GM19025 (cell line): ENCODE measurements around the gene C1QL1.
A peak's percentile ranks its signal among the peaks of the same experiment; 100 is the strongest.

Source experiments
- ATAC-seq: cut with Tn5 transposase; IDR thresholded peaks from one replicate; pipeline ENCODE4 v1.9.1; 2021; ENCODE audit warnings: mild to moderate bottlenecking, low read depth, moderate library complexity; ENCODE audit not compliant: unreplicated experiment

Gene C1QL1

DNA sequence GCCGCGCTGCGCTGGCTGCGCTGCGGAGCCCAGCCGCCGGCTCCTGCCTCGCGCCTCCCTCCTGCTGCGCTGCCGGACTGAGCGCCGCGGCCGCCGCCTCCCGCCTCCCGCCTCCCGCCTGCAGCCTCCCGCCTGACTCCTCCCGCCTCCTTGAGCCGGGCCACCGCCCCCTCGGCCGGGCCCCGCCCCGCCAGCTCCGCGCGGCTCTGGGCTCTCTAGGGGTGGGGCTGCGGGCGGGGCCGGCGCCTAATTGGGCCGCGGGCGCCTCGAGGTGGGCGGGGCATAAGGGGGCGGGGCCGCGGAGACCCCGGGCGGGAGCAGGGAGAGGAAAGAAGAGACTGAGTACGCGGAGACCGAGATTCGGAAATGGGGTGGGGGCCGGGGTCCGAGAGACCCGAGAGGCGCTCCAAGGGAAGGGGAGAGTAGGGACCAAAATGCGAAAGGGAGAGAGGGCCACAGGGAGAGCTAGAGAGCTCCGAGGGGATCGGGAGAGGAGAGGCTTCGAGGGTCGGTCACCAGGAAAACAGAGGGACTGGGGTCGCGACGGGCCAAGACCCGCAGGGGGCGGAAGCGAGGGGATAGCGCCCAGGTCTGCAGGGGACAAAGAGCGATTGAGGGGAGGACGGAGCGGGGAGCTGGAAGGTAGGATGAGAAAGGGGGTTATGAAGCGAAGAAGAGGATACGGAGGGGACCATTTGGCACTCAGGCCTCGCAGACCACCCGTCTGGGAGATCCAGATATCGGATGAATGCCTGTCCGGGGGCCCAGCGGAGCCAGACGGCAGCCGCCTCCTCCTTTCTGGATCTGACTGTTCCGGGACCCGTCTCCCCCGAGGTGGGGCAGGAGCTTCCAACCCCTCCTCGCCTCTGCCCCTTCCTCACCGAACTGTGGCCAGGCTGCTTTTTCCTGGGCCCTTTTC lies at the start of gene C1QL1:
TSS of gene C1QL1 (minus strand) at position 79 of the 919 bp plus-strand sequence. CDS start 255 bp downstream, outside the sequence.
- peak; percentile 80 for ATAC-seq

GRCh38 chr17:45016823-45017222 lies 48.7 kb upstream of the C1QL1 start:
- ATAC-seq = no peak

DNA sequence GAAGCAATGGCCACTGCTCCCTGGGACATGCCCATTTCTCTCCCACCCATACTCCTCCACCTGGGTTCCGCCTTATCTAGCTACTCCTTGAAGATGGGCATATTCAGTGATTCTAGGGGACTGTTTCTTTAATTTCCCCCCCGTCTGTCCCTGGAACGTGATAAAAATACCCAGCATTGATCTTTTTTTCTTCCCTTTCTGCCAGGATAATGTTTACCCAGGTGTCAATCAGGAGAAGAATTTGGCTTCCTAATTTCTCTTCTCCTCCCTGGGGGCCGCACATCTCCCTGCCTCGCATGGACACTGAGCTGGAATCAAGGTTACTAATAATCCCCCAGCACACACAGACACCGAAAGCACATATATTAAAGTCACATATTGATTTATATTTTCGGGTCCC lies 48.1 kb upstream of the C1QL1 start:
- no peak for ATAC-seq

DNA sequence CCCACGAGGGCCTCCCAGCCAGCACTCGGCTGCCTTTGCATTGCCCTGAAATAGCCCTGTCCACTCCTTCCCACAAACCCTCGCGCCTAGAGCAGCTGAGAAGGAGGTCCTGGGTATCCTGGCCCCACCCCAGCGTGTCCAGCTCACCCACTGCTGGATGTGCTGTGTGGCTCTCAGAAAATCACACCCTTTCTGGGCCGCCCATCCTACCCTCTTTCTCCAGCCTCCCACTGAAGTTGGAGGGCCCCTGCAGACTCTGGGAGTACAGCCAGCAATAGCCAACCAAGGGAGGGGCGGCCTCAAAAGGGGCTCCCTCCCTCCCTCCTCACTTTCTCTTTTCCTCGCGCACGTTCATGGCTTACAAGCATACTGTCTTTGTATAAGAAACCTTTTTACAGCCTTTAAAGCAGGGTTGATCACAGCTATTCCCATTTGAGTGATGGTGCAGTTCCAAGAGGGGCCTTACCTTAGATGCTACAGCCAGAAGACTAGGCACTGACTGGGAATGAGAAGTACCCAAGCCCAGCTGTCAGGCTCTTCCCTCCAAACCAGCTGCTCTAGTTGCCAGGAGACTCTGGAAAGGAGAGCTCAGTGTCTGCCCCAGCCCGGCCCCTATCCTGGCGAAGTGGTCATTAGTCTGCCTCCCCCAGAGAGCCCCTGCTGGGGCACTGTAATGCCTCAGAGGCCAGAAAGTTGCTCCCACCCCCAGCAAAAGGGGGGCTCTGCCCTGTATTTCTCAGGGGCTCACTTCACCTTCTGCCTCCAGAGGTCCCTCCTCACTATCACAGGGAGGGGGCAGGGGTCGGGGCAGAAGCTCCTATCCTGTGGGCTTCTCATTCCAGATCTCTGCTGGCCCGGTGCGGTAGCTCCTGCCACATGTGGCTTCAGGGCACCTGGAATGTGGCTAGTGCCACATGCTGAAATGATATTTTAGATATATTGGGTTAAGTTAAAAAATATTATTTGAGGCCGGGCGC lies 45.2 kb upstream of the C1QL1 start:
- no peak for ATAC-seq

DNA sequence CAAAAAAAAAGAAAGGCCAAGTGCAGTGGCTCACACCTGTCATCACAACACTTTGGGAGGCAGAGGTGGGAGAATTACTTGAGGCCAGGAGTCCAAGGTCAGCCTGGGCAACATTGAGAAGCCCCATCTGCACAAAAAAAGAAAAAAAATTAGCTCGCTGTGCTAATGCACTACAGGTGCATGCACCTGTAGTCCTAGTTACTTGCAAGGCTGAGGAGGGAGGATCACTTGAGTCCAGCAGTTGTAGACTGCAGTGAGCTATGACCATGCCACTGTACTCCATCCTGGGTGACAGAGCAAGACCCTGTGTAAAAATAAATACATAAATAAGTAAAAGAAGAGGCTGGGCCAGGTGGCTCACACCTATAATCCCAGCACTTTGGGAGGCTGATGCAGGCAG lies 43.7 kb upstream of the C1QL1 start:
- ATAC-seq = no peak

DNA sequence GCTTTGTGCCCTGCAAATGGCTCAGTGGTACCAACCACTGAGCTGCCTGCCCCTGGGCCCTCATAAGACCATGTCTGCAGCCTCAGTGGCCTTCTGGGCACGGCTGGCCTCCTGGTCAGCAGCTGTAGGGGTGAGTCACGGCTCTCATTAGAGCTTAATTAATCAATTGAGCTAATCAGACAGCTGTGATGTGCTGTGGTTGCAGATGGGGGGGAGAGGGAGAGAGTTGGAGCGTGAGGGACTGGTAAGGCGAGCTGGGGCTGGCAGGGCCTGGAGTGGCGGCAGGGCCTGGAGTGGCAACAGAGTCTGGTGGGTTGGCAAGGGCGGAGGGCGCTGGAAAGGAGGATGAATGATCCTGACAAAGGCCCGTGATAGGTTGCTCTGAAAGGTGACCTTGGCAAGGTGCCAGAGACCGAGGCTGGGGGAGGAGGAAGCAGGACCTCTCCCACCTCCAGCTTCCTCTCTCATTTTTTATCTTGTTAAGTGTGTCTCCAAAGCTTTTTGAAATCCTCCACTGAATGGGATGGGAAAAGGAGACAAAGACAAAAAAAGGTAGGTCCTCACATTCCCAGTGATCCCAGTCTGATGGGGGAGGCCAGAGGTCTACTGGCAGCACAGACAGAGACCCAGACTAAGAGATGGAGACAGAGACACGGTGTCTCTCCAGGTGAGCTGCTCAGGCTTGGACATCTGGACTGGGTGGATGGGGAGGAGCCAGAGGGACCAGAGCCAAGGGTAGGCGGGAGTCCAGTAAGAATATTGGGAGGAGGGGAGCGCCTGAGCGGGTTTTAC lies 41.8 kb upstream of the C1QL1 start:
- no peak for ATAC-seq

- no peak for ATAC-seq
Observed at GRCh38 chr17:45008216-45008615, 40.1 kb upstream of the C1QL1 start.

- ATAC-seq = no peak
Observed at GRCh38 chr17:45006927-45007461, 38.9 kb upstream of the C1QL1 start.

- ATAC-seq = no peak
Observed at GRCh38 chr17:45005700-45006099, 37.6 kb upstream of the C1QL1 start.

GRCh38 chr17:45004388-45004787 lies 36.3 kb upstream of the C1QL1 start:
- ATAC-seq = no peak

DNA sequence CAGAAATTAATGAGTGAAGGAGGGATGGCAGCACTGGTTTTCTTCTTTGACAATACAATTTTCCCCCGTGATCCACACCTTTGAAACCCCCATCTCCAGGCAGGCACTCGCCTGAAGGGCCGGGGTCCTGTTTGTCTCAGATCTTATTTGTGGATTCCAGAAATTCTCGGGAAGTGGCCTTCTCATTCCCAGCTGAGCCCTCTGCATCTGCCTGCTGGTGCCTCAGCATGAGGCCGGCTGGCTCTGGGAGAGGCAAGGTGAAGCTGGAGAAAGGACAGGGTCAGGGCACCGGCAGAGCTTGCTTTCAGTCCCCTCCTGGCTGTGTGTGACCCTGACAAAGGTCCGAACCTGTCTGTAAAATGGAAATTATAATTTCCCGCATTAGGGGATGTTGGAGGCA lies 35.8 kb upstream of the C1QL1 start:
- ATAC-seq = no peak

DNA sequence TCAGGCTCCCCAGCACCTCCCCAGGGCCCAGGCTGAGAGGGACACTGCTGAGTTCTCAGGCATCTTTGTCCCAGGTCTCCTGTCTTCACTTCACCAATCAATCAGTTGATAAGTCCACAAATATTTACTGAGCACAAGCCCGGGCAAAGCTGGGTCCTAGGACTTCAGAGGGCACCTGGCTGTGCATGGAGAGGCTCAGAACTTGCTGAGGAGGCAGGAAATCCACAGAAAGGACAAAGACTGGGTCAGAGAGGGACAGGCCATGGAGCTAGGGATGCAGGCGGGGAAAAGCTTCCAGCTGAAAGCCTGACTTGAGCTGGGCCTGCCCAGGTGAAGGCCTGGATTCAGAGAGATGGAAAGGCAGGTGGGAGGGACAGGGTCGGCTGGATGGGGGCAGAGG lies 33.2 kb upstream of the C1QL1 start:
- ATAC-seq = no peak

GRCh38 chr17:44999433-44999832 lies 31.3 kb upstream of the C1QL1 start:
- ATAC-seq = no peak

DNA sequence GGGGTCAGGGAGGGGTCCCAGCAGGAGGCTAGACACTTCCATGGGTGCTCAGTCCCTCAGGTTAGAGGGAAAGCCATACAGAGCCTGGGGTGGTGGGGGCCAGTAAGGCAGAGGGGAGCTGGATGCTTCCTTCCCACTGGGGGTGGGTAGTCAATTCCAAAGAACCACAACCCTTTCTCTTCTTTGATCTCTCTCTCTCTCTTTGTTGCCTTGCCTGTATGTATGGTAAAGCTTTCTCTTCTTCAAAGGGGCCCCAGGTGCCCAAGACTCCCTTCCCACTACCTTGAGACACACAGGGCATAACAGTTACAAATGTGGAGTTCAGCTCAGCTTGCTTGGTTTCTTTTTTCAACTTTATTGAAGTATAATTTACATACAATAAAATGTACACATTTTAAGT lies 30.5 kb upstream of the C1QL1 start:
- no peak for ATAC-seq

DNA sequence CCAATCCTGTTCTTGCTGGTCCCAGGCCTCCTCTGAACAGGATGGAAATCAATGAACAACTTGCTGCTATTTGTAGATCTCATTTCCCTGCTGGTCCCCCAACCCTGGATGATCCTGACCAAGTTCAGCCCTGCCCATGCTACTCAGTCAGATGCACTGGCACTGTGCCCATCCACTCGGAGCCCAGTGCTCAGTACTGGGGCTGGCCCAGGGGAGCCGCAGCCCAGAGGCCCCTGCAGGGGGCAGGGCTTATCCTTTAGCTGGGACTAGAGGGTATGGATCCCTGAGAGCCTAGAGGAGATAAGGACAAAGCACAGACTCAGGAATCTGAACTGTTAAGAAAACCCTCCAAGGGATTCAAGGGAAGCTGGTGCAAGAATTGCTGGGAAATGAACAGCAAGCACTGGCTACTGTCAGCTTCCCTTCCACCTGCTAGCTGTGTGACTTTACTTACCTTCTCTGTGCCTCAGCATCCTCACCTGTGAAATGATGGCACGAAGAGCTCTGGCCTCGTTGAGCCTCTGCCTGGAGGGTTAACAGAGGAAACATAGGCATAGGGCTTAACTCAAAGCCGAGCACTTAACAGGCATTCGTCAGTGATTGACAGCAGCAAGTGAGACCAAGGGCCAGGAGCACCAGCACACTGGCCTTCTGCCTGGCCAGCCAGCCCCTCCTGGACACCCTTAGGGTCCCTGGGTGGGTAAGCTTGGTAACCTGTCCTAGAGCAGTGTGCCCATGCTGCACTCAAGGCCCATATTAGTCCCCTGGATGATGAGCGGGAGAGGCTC lies 29.8 kb upstream of the C1QL1 start:
- no peak for ATAC-seq

DNA sequence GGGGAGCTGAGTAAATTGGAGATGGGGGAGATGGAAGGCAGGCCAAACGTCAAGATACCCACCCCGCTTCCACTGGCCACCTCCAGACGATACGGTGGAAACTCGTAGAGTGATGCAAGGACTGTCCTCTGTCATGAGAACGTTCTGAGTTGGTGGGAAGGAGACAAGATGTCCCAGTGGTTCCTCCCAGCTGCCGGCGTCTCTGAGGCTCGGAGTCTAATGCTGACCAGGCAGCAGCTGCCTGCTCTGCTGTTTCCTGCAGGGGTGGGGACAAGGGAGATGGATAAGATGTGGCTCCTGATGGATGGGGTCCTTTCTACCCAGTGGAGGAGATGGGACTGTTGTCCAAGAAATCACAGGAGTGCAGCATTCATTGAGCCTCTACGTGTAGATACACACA lies 28.2 kb upstream of the C1QL1 start:
- ATAC-seq = no peak

GRCh38 chr17:44995436-44996001 lies 27.4 kb upstream of the C1QL1 start:
- ATAC-seq = no peak

DNA sequence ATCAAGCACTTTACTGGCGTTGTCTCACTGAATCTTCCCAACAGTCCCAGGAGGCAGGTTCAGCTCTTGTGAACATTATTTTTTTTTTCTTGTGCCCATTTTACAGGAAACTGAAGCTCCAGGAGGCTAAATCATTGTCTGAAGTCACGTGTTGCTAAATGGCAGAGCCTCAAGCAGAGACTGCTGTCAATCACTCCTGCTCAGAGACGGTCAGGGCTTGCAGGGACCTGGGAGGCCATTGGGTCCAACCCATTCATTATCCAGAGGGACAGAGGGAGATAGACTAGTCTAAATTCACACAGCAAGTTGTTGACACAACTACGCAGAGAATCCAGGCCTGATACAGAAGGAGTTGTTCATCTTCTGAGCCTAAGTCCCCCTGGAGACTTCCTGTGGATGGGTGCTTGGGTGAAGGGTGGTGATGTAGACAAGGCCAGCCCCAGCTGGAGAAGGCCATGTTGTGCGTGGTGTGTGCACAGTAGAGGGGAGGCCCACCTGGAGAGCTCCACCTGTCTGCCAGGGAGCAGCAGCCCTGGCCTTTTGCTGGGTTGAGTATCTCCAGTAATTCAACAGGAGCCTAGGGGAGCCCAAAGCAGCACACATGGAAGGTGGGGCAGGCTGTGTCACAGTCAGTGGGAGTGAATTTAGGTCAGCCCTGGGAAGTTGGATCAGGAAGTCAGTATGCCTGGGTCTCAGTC lies 24.3 kb upstream of the C1QL1 start:
- no peak for ATAC-seq
